ENCODE results near the gene TTC9.

Gene TTC9

DNA sequence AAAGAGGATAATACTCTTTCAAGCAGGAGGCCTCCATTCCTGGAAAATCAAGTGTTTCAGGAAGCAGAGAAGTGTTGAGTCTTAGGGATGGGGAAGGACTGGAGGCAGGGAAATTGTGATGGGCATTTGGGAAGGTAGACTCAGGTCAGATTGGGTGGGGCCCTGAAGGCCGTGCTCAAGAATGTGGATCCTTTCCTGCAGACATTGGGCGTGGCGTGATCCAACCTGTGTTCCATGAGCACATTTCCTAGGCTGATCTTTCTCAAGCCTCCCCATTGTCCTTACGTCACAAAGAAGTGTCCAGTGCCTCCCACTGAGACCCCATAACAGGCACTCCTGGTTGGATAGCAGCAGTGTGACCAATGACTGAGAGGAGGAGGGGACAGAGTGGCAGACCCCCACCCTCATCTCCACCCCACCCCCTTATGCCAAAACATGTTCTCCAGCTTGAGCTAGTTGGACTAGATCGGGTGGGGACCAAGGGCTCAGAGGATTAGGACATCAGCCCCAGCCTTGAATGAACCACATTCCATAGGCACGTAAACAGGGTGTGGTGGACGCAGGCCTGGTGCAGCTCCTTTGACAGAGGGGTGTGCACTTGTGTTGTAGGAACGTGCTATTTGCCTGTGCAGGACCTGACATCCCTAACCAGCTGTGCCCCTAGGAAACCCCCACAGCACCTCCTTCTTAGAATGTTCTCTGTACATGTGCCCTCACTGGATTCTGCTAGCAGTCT, 76.8 kb downstream of the TTC9 start:
- no peak for ATAC-seq

DNA sequence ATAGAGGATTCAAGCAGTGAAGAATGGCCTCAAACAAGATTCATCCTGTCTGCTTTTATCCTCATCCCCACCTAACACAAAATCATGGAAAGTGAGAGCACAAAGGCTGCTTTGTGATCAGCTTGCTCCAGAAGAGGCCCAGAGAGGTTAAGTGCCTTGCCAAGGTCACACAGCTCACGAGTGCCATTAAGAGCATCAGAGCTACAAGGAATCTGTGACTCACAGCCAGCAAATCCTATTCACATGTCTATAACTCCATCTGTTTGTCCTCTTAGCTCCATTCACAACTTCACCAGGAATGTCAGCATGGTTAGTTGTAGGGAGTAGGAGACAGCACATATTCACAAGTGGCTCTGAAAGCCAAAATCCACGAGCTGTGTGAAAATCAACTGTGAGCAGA, 79.8 kb downstream of the TTC9 start:
- no peak for ATAC-seq

DNA sequence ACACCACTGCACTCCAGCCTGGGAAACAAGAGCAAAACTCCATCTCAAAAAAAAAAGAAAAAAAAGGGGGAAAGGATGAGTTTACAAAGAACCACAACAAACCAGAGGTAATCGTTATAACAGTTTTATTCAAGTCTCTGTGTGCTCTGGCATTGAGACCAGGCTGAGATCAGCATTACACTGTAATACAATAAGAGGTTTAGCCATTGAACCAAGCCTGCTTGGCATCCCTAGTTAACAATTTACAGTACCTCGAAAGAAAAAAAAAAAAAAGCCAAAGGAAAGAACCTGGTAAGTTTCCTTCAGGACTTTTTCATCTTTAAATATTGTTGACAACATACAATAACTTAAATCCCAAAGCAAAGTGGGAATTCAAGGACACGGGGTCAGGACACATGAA, 80.7 kb downstream of the TTC9 start:
- ATAC-seq, result no peak

DNA sequence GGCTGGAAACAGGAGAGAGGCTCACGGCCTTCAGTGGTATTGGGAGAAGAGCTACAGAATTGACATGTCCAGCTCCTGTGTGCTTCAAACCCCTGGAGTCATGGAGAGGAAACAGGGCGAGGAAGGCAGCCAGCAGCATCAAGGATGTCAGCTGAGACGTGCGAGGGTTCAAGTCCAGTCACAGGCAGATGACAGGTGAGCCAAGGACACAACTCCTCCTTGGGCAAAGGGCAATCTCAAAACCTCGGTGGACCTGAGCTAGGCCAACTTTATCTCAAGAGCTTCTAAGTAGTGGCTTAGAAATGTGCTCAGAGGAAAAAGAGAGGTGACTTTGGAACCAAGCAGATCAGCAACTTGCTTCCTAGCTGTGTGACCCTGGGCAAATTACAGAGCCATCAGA, 81.6 kb downstream of the TTC9 start:
- no peak for ATAC-seq

DNA sequence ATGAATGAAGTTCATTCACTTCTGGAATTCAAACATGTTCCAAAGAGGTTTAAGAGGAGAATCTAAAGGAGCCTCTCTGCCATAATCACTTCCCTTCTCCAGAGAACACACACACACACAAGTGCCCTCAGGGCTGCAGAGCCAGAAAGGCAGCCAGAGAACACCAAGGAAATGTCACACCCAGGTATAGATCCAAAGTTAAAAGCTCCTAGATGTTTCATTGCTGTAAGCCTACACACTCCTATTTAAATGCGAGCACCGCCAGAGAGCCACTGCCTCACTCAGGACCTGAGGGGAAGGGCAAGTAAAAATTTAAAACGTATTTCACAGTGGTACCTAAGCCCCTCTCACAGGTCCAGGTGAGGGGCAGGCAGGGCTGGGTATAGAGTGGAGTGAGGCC, 82.4 kb downstream of the TTC9 start:
- ATAC-seq, result no peak

DNA sequence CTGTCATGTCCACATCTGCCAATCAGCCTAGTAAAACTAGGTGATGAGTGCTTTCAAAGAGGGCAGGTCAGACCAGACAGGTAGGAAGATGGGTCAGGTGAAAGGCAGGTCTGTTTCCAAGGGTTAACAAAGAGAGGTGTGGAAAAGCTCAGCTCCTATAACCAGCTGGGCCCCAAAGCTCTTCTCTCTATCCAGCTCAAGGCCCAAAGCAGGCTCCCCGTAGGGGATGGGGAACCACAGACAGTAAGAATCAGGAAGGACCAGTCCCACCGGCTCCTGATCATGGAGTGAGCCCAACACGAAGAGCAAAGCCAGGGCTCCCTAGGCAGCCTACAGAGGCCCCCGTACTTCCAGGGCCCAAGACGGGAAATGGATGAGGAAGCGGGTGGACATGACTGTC, 83.2 kb downstream of the TTC9 start:
- no peak for ATAC-seq

Data from activated CD4-positive, CD25-positive, alpha-beta regulatory T cell treated with anti-CD3 and anti-CD28 coated beads, Interleukin-2, amount 50 U/mL, for 24 hours (primary cell).